ENCODE results near the gene CD40.

Gene CD40

GRCh38 chr20:46123482-46124245 lies 5.5 kb downstream of the CD40 start:
- no peak for DNase-seq

GRCh38 chr20:46126440-46127056 lies 8.4 kb downstream of the CD40 start:
- no peak for DNase-seq

- no peak for DNase-seq
Measured at GRCh38 chr20:46127396-46128010, 9.4 kb downstream of the CD40 start.

- DNase-seq: peak; percentile 39 to 48
Measured at GRCh38 chr20:46128310-46129151, 10.4 kb downstream of the CD40 start.

DNA sequence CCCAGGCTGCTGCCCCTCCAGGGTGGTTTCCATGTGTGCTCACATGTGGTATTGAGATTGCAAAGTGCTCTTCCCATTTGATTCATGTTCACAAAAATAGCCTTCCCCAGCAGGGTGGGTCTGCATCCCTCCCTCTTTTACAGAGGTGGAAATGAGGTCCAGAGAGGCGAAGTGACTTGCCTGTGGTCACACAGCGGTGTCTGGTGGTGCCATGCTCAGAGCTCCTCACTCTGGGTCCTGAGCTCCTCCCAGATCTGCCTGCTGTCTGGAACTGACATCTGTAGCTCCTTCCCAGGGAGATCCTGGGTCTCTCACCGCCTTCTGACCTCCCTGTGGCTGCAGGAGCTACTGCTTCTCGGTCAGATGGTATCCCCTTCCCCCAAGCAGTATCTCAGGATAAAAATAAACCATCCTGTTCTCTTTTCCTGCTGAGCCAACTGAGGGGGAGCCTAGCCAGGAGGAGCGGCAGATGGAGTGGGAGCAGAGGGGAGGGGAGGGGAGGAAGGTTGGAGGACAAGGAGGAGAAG lies 11.9 kb downstream of the CD40 start:
- peak in 1 of 2 experiments; percentile 51 for DNase-seq

DNA sequence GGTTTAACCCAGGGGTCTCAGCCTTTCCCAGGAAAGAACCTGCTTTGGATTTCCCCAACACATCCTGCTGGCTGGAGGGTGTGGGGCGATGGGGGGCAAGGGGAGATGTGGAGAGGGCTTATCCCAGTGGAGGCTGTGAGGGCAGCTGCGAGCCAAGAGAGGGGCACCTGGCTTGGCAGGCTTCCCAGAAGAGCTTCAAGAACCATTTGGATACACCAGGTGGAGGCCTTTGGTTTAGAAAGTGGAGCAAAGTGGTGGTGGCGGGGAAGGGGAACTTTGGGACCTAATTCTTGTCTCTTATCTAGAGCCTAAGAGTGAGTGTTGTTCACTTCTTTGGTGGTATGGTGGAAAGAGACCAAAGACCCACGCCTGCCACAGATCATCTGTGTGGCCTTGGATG lies 12.4 kb downstream of the CD40 start:
- peak in 1 of 2 experiments; percentile 70 for DNase-seq

GRCh38 chr20:46131396-46131795 lies 13.3 kb downstream of the CD40 start:
- DNase-seq: no peak

DNA sequence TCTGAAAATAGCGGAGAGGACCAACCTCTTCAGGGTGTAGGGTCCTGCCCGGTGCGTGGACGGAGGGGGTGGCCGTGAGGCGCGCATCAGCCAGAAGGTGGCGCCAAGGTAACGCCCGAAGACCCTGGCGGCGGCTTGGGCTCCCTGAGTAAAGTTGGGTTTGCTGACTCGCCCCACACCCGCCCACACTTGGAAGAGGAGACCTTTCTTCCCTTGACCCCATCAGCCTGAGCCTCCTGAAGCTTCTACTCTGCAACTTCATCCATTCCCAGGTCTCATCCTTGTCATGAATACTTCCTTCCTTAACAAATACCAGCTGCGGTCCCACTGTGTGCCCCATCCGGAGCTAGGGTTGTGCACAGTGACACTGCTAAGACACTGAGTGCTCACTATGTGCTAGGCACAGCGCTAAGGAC lies 14.6 kb downstream of the CD40 start:
- DNase-seq: peak; percentile 60 to 73

- no peak for DNase-seq
Measured at GRCh38 chr20:46133886-46134654, 16.0 kb downstream of the CD40 start.

- DNase-seq: no peak
Measured at GRCh38 chr20:46134716-46135115, 16.6 kb downstream of the CD40 start.

DNA sequence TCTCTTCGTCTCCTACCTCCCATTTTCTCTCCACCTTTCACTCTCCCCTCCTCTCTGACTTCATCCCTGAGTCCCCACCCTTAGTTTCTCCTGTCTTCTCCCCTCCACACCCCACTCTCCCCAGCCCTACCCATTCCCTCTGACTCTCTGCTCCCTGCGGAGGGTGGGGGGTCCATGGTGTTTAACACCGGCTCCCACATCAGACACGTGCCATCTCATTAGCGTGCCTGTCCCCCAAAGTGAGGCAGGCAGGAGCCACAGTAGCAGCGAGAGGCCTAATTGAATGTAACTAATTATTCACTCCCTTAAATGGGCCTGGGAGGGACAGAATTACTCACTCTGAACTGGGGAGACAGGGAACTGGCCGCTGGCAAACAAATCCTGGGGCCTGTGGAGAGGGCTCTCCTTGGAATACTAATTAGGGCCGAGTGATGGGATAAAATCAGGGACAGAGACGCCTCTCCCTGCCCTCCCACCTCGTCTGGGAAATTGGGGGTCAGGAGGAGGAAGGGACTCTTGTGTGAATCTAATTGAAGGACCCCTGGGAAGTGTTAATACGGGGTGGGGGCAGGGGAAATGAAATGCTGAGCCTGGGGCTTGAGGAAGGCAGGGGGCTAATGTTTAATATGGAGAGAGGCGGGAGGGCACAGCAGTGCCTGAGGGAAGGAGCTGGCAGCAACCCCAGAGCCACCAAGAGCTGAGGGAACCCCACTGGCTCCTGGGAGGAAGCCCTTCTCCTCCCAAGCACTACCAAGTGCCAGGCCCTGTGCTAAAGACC lies 17.9 kb downstream of the CD40 start:
- peak; percentile 17 to 74 for DNase-seq

GRCh38 chr20:46137816-46138215 lies 19.7 kb downstream of the CD40 start:
- no peak for DNase-seq

- peak in 1 of 2 experiments; percentile 51 for DNase-seq
Measured at GRCh38 chr20:46139266-46139889, 21.3 kb downstream of the CD40 start.

GRCh38 chr20:46139908-46140482 lies 21.9 kb downstream of the CD40 start:
- peak; percentile 90 to 96 for DNase-seq

GRCh38 chr20:46142124-46142523 lies 24.0 kb downstream of the CD40 start:
- no peak for DNase-seq

DNA sequence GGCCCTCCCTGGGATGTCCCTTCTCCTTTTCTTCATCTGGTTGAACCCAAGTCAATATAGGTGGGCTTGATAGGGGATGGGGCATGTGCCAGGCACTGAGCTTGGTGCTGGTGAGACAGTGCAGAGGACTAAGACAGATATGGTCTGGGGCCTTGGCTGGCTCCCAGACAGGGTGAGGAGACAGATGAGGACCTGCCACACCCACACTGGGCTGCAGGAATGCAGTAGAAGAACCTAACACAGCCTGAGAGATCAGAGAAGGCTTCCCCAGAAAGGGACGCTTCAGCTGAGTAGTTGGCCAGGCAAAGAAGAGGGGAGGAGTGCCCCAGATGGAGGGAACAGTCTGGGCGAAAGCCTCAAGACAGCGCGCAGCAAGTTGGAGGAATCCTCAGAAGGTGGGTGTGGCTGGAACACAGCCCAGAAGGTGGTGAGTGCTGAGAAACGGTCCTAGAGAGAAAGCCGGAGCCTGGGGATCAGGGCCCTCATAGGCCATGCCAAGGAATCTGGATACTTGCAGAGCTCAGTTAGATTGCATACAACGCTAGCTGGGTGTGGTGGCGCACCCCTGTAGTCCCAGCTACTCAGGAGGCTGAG lies 26.4 kb downstream of the CD40 start:
- DNase-seq: no peak

- peak; percentile 3 to 8 for DNase-seq
Measured at GRCh38 chr20:46145713-46146112, 27.6 kb downstream of the CD40 start.

- no peak for DNase-seq
Measured at GRCh38 chr20:46148313-46149208, 30.4 kb downstream of the CD40 start.

DNA sequence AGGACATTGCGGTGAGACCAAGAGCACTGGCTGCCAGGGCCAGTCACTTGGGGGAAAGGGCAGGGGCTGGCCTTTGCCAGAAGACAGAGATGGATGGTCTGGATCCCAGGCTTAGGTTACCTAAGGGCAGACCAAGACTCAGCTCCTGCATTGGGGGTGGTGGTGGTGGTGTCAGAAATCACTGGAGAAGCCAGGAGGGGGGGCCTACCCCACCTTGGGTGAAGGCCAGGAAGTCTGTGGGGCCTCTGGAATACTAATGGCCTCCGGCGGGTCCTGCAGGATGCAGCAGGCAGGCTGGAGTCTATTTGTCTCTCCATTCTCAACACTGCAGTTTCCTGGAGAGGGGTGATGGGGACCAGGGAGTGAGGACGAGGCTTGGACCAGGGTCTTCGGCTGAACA lies 32.8 kb downstream of the CD40 start:
- peak; percentile 3 to 27 for DNase-seq

Measured in NCI-H2081 (cell line).